PC-9 (cell line): ENCODE data around the gene NT5C1A. TPM values are rescaled to one million over a fixed set of nuclear protein-coding genes. Genes with fewer than 3 reads are reported as not detected.

Source experiments
- BruUV-seq: library from RNA; stranded (reverse); fragments of 400-500 nt; replicated peaks from 2 replicates; lab custom pipeline; 2021; lab: Mats Ljungman, UMichigan
- CTCF ChIA-PET: fragments of 300-600 bp; sonication (Branson Sonifier 250); formaldehyde crosslinking; loops from one replicate; lab custom pipeline; 2022; ENCODE audit warnings: antibody characterized with exemption; lab: Charles Lee
- POLR2A ChIA-PET: fragments of 300-600 bp; sonication (Branson Sonifier 250); formaldehyde crosslinking; loops from one replicate; lab custom pipeline; 2022; ENCODE audit warnings: antibody characterized with exemption; ENCODE audit not compliant: unreplicated experiment; lab: Charles Lee
- DNase-seq, 2 experiments: peaks; one replicate each; pipeline versions ENCODE4 v3.0.0 to v3.0.0-alpha.2; 2015 to 2022; ENCODE audit warnings: mixed read lengths in 1 of 2
- H2AFZ ChIP-seq: fragments of 200-600 bp; sonication (generic); 2 replicates; pipeline ENCODE4 v1.8.1; 2017; ENCODE audit warnings: antibody characterized with exemption
- H3F3A ChIP-seq: fragments of 200-600 bp; sonication (generic); 2 replicates; pipeline ENCODE4 v1.8.1; 2017; ENCODE audit warnings: antibody characterized with exemption, mild to moderate bottlenecking, low read depth; ENCODE audit not compliant: insufficient read depth
- H3K27ac ChIP-seq: fragments of 200-600 bp; sonication (generic); 2 replicates; pipeline ENCODE4 v1.6.1; 2016; ENCODE audit warnings: mixed run types
- H3K27me3 ChIP-seq: fragments of 200-600 bp; sonication (generic); 2 replicates; pipeline ENCODE4 v1.6.1; 2016; ENCODE audit warnings: low read depth, mixed run types; ENCODE audit not compliant: insufficient read depth
- H3K36me3 ChIP-seq: fragments of 200-600 bp; sonication (generic); 2 replicates; pipeline ENCODE4 v1.6.1; 2016; ENCODE audit warnings: low read depth, mixed run types
- H3K4me1 ChIP-seq: fragments of 200-600 bp; sonication (generic); replicated peaks from 2 replicates; pipeline ENCODE4 v1.6.1; 2016; ENCODE audit warnings: mixed run types; ENCODE audit not compliant: insufficient read depth
- H3K4me2 ChIP-seq: fragments of 200-600 bp; sonication (generic); 2 replicates; pipeline ENCODE4 v1.6.1; 2017; ENCODE audit warnings: mixed run types
- H3K4me3 ChIP-seq: fragments of 200-600 bp; sonication (generic); 2 replicates; pipeline ENCODE4 v1.6.1; 2016; ENCODE audit warnings: mixed run types
- H3K79me2 ChIP-seq: fragments of 200-600 bp; sonication (generic); 2 replicates; pipeline ENCODE4 v1.6.1; 2017; ENCODE audit warnings: low read depth, mixed run types
- H3K9me2 ChIP-seq: fragments of 200-600 bp; sonication (generic); 2 replicates; pipeline ENCODE4 v1.8.1; 2017; ENCODE audit warnings: mild to moderate bottlenecking; ENCODE audit not compliant: insufficient read depth
- H3K9me3 ChIP-seq: fragments of 200-600 bp; sonication (generic); 2 replicates; pipeline ENCODE4 v1.8.1; 2016; ENCODE audit warnings: low read depth; ENCODE audit not compliant: insufficient read depth
- H4K20me1 ChIP-seq: fragments of 200-600 bp; sonication (generic); 2 replicates; pipeline ENCODE4 v1.8.1; 2017; ENCODE audit not compliant: insufficient read depth
- CTCF ChIP-seq: fragments of 200-600 bp; sonication (generic); conservative IDR thresholded peaks from 2 replicates; pipeline ENCODE4 v1.6.1; 2017; ENCODE audit warnings: mixed run types, antibody characterized with exemption, mild to moderate bottlenecking, moderate library complexity
- EZH2 ChIP-seq: fragments of 200-600 bp; sonication (generic); IDR thresholded peaks from 2 replicates; pipeline ENCODE4 v1.8.0; 2017; ENCODE audit warnings: antibody characterized with exemption, low read depth
- intact Hi-C: fragments of 100-400 bp; cut with micrococcal nuclease; formaldehyde crosslinking; loops from one replicate; pipeline ENCODE4 v1.10.0; 2022; ENCODE audit not compliant: unreplicated experiment
- total RNA-seq: library from RNA; stranded (reverse); gene quantifications from 2 replicates; pipeline ENCODE4 v1.2.3, GENCODE V29; 2021

Gene NT5C1A
- total RNA-seq, 1 experiment from 2014 or later, result not detected

- Histone ChIP-seq H3K4me1 (no peaks in the 10 kb centered on the region), H3K4me2 (no peak overlapping the region), H3F3A (no peaks in the 10 kb centered on the region), H2AFZ (no peak overlapping the region), H4K20me1 (no peaks in the 10 kb centered on the region; the same call in 1 of the 2 replicates), H3K27me3 (peaks cover 23% of the 10 kb centered on the region), H3K4me3 (no peak overlapping the region), H3K36me3 (no peaks in the 10 kb centered on the region), H3K9me3 (no peaks in the 10 kb centered on the region), H3K27ac (no peak overlapping the region), H3K79me2 (no peaks in the 10 kb centered on the region), H3K9me2 (no peaks in the 10 kb centered on the region)
- no TSS peak for BruUV-seq
- intact Hi-C loops, result no loop called here
- no peak for TF ChIP-seq CTCF
- TF ChIP-seq EZH2, result no peak
- ChIA-PET CTCF (interaction anchor here (0.6 kb wide), 1 partner anchor 9 kb away, joined by 3 read pairs; no protein-coding TSS in a partner anchor), POLR2A (no interaction called here)
- no peak for DNase-seq
Measured at GRCh38 chr1:39620659-39621165, 51.2 kb downstream of the NT5C1A start.

- Histone ChIP-seq H3F3A (no peaks in the 10 kb centered on the region), H3K9me2 (no peaks in the 10 kb centered on the region), H3K27me3 (no peaks in the 10 kb centered on the region), H3K4me1 (peaks cover 4% of the 10 kb centered on the region; the same call in 1 of the 2 replicates), H3K9me3 (no peaks in the 10 kb centered on the region), H4K20me1 (no peaks in the 10 kb centered on the region), H3K4me2 (no peak overlapping the region), H3K79me2 (no peaks in the 10 kb centered on the region), H2AFZ (no peak overlapping the region), H3K27ac (no peak overlapping the region), H3K4me3 (no peak overlapping the region), H3K36me3 (no peaks in the 10 kb centered on the region)
- DNase-seq, result no peak
- POLR2A ChIA-PET, result no interaction called here
- TF ChIP-seq CTCF (no peak), EZH2 (no peak)
- intact Hi-C loops, result no loop called here
- BruUV-seq, result no TSS peak
- CTCF ChIA-PET, result no interaction called here
Measured at GRCh38 chr1:39617488-39618049, 54.3 kb downstream of the NT5C1A start.

- H3K79me2 ChIP-seq, result no peaks in the 10 kb centered on the region
- H3K27me3 ChIP-seq, result no peaks in the 10 kb centered on the region
- no peaks in the 10 kb centered on the region for H3K9me3 ChIP-seq
- H3K4me1 ChIP-seq, result peaks cover 4% of the 10 kb centered on the region; the same call in 1 of the 2 replicates
- CTCF ChIA-PET, result interaction anchor here (0.6 kb wide), 2 partner anchors 27 to 297 kb away, joined by 3 to 17 read pairs; no protein-coding TSS in a partner anchor
- TF ChIP-seq CTCF (no peak), EZH2 (no peak)
- BruUV-seq, result no TSS peak
- no peak overlapping the region for H3K4me3 ChIP-seq
- no peak overlapping the region for H3K27ac ChIP-seq
- POLR2A ChIA-PET, result interaction anchor here (0.7 kb wide), 1 partner anchor 99 kb away, joined by 3 read pairs; no protein-coding TSS in a partner anchor
- no peaks in the 10 kb centered on the region for H3K9me2 ChIP-seq
- H4K20me1 ChIP-seq, result no peaks in the 10 kb centered on the region
- H3K4me2 ChIP-seq, result no peak overlapping the region
- H3K36me3 ChIP-seq, result no peaks in the 10 kb centered on the region
- H2AFZ ChIP-seq, result no peak overlapping the region
- no peaks in the 10 kb centered on the region for H3F3A ChIP-seq
- intact Hi-C loops, result no loop called here
- DNase-seq, result no peak
Measured at GRCh38 chr1:39615086-39615673, 56.7 kb downstream of the NT5C1A start.
